HG03442 (cell line): ENCODE results near the gene SLC16A14.
"Not testable (repeated sequence)": the region's sequence is repeated elsewhere in the genome, so short reads cannot be mapped to it uniquely, and the experiment has no call there.

Experiments
- ATAC-seq: cut with Tn5 transposase; IDR thresholded peaks from one replicate; pipeline ENCODE4 v1.9.1; 2021; ENCODE audit warnings: mild to moderate bottlenecking, moderate library complexity; ENCODE audit not compliant: unreplicated experiment

SLC16A14 gene, protein sequence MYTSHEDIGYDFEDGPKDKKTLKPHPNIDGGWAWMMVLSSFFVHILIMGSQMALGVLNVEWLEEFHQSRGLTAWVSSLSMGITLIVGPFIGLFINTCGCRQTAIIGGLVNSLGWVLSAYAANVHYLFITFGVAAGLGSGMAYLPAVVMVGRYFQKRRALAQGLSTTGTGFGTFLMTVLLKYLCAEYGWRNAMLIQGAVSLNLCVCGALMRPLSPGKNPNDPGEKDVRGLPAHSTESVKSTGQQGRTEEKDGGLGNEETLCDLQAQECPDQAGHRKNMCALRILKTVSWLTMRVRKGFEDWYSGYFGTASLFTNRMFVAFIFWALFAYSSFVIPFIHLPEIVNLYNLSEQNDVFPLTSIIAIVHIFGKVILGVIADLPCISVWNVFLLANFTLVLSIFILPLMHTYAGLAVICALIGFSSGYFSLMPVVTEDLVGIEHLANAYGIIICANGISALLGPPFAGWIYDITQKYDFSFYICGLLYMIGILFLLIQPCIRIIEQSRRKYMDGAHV

DNA sequence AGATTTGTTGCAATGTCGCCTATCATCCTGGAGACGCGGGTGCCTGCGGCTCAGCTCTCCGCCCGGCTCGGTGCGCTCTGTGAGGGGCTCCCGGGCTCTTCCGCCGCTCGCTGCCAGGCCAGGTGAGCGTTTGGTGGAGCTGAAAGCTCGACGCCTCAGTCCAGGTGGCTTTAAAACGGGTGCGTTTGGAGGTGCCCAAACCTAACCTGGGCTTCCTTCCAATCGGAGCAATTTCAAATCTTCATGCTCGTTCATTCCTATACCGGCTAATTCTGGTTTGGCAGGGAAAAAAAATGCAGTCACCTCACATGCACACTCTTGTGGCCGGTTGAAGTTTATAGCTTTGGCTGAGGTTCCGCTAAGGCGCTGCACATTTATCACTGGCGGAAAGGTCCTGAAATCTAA is at the start of gene SLC16A14:
TSS of gene SLC16A14 (minus strand) at position 274 of the 405 bp plus-strand sequence. CDS start 9,572 bp downstream, outside the sequence.
- ATAC-seq: peak; percentile 23

DNA sequence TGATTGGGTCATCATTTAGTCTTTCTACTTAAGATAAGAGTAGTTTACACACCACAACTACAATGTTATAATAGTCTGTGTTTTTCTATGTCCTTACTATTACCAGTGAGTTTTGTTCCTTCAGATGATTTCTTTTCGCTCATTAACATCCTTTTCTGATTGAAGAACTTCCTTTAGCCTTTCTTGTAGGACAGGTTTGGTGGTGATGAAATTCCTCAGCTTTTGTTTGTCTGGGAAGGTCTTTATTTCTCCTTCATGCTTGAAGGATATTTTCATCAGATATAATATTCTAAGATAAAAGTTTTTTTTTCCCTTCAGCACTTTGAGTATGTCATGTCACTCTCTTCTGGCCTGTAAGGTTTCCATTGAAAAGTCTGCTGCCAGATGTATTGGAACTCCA is 38.0 kb upstream of the SLC16A14 start:
- ATAC-seq: no peak

DNA sequence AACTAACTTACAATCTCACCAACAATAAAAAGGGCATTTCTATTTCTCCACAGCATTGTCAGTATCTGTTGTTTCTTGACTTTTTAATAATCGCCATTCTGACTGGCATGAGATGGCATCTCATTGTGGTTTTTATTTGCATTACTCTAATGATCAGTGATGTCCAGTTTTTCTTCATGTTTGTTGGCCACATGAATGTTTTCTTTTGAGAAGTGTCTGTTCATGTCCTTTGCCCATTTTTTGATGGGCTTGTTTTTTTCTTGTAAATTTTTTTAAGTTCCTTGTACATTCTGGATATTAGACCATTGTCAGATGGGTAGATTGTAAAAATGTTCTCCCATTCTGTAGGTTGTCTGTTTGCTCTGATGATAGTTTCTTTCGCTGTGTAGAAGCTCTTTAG is 33.2 kb upstream of the SLC16A14 start:
- ATAC-seq: not testable (repeated sequence)

DNA sequence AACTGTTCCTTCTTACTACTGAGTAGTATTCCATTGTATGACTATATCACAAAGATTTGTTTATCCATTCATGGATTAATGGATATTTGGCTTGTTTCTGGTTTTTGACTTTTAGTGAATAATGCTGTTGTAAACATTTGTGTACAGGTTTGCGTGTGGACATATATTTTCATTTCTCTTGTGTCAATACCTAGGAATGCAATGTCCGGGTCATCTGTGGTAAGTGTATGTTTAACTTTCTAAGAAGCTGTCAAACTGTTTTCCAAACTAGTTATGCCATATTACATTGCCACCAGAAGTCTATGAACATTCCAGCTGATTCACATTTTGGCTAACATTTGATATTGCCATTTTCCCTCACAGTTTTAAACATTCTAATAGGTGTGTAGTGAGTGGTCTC is 29.1 kb upstream of the SLC16A14 start:
- ATAC-seq: no peak

DNA sequence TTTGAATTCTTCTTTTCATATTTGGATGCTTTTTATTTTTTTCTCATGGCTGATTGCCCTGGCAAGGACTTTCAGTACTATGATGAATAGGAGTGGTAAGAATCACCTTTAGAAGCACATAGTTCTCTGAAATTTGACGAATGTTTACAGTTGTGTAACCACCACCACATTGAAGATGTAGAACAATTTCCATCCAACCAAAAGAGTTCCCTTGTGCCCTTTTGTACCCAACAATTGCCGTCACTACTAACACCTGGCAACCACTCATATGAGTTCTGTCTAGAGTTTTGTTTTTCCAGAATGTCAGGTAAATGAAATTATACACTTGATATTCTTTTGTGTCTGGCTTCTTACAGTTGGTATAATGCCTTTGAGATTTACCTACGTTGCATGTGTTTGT is 28.7 kb upstream of the SLC16A14 start:
- ATAC-seq: no peak

DNA sequence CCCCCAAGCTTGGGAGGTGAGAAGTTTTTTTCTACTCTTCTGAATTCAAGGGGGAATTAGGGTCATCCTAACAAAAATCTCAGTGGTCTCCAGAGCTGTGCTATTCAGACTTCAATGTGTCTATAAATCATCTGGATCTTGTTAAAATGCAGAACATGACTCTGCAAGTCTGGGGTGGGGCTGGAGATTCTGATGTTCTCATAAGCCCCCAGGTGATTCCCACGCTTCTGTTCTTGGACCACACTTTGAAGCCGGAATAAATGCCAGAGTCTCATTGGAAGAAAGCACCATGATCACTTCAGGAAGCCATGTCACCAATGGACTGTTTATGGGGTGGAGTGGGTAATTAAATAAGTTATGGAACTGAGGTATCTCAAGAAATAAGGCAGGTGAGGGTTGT is 22.2 kb upstream of the SLC16A14 start:
- no peak for ATAC-seq

DNA sequence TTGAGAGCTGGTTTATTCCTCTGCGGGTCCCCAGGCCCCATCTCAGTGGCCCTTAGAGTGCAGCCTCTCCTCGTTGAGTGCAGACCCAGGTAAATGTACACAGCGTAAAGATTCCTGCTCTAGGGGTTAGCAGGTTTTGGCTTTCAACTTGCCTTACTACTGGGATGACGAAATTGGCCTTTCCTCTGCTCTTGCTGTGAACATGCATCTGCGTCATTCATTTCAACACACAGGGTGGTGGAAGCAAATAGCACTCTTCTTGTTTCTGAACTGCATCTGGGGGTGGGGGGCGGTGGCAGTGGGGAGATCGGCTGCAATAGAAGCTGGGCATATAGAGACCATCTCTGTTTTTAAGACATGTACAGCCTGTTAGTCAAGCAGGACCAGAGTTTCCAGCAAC is 16.5 kb upstream of the SLC16A14 start:
- ATAC-seq: no peak

DNA sequence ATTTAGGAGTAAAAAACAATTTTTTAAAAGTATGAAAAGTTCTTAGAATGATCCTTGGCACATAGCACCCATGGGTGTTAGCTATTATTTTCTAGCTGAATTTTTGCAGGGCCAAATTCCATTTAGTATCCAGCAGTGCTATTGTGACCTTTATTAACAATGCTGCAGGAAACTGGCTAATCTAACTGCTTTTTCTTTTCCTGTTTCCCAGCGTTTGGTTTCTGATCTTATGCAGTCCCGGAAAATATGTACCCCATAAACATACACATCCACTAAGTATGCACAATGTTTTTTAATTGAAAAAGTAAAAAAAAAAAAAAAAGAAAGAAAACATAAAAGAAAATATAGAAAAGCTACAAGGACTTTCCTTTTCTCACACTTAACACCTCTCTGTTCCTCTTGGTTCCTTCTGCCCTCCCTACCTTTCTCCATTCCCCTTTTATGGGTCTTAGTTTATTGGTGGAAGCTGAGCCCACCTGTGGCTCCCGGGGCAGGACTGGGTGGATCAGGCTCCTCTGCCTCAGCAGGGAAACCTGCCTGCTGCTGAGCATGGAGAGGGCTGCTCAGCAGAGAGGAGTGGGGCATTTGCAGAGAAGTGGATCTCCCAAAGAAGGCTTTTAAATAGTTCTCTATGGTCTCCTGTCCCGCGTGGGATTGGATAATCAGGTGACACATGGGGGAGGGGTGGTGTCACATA is 9.3 kb upstream of the SLC16A14 start:
- no peak for ATAC-seq

DNA sequence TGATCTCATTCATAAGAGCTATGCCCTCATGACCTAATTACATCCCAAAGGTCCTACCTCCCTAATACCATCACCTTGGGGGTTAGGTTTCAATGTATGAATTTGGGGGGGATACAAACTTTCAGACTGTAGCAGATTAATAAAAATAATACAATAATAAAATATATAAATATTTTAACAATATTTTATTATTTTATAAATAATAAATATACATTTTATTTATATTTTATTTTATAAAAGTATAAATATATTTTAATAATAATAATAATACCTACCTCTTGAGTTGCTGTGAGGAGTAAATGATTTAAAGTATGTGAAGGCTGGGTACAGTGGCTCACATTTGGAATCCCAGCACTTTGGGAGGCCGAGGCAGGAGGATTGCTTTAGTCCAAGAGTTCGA is 8.1 kb upstream of the SLC16A14 start:
- no peak for ATAC-seq

DNA sequence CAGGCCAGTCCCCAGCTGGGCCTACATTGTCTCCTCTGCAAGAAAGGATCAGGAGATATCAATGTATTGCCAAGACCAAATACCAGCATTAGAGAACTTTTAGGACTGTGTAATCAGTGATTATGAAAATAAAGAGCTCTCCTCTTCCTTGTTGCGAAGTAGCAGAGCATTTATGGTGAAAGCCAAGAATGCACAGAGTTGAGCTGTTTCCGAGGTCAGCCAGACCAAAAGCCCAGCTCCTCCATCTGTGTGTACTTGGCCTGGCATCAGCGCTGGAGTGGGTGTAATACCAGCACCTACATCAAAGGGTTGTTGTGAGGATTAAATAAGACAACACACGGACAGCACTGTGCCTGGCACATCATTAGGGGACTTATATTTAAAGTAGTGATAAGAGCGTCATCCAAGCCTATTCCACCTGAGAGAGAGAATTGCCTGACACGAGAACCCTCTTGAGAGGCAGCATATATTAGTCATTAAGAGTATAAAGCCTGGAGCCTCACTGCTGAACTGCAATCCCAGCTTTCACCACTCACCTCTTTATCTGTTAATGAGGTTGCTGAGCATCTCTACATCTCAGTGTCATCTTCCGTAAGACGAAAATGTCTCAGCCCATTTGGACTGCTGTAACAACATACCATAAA is 7.4 kb upstream of the SLC16A14 start:
- ATAC-seq: no peak

DNA sequence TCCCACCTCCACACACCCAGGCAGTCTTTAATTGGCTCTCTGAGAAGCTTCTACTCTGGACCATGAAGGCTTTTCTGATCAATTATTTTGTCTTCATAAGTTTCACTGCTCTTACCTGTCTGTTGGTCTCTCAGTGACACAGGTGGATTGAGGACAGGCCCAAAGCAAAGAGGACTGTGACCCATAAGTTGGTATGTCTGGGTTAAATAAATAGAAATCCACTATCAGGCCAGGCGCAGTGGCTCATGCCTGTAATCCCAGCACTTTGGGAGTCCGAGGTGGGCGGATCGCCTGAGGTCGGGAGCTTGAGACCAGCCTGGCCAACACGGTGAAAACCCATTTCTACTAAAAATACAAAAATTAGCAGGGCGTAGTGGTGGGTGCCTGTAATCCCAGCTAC is 2.7 kb upstream of the SLC16A14 start:
- ATAC-seq: no peak

DNA sequence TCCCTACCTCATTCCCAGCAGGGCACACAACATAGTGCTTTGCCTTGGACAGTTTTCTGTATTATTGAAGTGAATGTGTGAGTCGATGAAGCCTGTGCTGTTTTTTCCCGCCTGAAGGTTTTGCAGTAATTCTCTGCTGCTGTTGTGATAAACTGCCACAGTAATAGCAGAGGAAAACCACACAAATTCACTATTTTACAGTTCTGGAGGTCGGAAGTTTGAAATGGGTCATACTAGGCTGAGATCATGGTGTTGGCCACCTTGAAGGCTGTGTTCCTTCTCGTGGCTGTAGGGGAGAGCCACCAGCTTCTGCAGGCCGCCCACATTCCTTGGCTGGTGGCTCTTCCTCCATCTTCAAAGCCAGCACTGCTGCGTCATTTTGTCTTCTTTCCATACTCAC is 678 bp upstream of the SLC16A14 start:
- ATAC-seq: no peak

DNA sequence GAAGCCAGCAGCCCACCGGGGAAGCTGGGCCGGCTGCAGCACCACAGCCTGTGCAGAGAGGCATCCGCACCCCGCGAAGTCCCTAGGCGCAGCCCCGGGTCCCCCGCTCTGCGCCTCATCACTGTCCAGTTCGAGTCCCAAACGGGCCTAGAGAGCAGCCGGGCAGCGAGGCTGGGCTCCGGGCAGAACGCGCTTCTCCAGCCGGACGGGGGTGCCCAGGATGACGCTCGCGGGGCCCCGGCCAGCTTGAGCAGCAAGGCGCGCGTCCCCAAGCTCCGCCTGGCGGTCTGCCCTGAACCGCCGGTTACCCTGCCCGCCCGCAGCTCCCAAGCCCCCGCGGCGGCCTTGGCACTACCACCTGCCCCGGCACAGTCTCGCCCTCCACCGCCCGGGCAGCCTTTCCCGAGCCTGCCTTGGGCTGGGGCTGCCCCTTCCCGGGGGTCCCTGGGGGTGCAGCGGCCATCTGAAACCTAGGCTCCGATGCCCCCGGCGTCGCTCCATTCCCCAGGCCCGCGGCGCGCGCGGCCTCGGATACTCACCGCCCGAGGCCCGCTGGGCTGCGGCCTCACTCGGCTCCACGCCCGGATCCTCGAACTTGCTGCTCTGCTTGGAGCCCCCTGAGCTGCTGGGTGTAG is 591 bp downstream of the SLC16A14 start:
- ATAC-seq: peak; percentile 26

DNA sequence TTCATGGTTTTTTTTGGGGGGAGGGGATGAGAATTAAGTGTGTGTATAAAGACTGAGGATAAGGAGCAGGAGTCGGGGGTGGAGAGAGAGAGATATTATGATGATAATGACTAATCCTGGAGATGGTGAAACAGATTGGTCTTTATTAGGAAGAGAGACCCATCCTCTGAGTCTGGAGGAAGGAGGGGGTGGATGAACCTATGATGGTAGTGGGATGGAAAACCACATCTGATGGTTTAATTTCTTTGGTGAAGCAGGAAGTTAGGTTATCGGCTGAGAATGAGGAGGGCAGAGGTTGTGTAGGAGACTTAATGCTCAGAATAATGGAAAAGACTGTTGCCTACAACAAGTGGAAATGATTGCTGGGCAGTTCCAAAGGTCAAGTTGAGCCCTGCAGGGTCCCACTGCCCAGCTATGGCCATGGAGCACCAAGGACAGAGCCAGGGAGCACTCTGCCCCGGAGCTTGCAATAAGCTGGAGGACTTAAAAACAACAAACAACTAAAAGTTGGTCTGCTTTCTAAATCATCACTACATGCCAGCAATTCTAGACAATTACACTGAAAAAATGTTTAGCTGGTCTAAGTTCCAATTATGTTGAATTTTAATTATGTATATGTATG is 7.9 kb downstream of the SLC16A14 start:
- ATAC-seq: no peak

DNA sequence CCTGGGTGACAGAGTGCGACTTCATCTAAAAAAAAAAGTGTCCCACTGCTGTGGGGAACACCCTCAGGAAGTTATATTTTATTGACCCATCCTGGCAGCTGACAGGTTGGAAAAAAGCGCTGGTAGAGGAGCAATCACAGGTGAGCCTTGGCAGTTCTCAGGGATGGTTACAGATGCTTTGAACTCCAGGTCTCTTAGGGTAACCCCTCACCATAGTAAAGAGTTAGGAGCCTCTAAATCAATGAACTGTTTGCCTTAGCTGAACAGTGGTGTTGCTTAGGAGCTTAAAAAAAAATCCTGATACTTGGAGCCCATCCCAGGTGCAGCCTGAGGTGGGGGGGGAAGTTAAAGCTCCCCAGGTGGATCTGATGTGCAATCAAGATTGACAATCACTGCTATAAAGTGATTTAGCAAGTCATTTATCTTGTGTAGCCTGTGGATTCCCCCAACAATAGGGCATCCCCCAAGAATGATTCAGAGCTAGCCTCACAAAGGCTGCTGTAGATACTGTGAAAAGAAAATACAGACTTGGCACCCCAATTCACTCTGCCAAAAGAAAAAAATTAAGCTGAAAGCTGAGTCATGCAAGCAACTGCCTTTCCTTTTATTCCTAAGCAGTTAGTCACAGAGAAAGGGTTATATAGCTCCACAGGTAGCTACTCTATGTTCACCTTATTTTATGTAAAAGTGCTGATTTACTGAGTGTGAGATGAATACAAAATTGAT is 14.8 kb downstream of the SLC16A14 start:
- ATAC-seq: no peak

DNA sequence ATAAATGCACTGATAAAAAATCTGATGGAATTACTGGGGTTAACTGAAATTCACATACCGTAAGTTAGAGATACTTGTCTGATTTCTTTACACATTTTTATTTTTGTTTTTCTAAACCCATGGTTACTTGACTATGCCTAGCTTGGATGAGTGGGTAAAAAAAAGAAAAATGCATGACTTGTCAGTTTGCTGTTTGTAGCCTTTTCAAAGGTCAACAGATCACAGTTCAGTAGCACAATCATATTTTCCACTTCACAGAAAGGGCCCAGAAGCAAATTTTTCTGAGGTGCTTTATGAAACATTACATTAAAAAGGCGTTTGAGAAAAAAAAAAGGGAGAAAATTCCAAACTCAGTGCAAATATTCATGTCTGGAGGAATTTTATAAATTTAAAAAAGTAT is 16.4 kb downstream of the SLC16A14 start:
- ATAC-seq: no peak

DNA sequence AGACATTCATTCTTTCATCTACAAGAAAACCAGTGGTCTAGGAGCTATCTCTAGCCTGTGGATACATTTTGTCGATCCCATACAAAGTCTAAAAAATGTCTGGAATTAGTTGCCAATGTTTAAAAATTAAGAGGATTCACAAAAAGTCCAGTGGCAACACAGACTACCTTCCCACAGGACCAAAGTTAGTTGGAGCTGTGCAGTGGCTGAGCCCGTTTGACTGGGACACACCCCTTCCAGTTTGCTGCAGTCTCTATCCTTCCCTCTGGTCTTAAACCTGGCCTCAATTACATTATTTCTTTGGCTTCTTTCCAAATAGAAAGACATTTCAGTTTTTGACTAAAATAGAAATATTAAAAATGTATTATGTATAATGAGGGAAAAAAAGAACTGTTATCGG is 18.6 kb downstream of the SLC16A14 start:
- no peak for ATAC-seq

DNA sequence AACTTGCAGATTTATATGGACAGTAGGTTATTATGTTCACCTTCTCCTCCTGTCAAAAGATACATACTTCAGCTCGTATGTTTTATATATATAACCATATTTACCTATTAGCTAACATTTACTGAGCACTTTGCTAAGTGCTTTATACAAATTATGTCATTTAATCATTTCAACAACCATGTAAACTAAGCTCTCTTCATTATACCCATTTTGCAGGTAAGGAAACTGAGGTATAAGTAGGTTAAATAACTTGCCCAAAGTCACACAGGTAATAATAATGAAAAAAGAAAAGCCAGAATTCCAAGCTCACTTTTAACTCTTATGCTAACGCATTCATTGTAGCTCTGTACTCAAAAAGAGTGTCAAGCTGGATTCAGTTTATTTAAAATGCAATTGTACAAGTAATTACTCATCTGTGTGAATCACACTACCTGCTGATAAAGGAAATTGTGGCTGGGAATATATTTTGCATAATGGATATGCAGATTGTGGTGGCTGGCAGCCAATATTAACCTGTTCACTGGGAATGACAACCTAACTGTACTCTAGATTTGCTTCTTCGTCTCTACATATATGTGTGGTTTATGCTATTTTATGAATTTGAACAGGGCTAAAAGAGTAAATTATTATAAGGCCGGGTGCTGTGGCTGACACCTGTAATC is 20.6 kb downstream of the SLC16A14 start:
- ATAC-seq: no peak

DNA sequence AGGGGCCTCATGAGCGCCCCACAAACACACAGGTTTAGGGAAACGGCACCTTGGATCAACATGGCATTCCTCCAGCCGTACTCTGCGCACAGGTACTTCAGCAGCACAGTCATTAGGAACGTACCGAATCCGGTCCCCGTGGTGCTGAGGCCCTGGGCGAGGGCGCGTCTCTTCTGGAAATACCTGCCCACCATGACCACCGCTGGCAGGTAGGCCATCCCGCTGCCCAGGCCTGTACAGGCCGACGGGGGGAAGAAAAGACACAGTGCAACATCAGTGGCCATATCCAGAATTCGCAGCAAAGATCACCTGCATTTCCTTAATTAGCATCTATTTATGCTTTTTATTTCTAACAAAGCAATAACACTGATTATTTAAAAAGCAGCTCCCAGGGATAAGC is 22.2 kb downstream of the SLC16A14 start:
- no peak for ATAC-seq

DNA sequence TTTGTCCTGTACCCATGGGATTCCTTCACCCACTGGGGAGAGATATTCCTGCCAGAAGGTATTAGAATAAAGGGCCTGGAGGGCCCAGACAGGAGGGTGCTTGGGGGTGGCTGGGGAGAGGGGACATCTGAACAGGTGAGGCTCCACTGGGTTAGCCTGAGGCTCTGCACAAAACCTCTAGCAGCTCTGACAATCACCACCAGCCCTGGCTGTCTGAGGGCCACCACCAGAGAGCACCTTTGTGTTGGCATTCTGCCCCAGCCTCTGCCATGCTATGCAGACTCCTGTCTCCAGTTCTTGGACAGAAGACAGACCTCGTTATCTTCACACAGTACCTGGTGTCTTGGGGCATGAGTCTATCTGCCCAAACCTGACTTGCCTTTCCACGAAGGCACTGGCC is 25.3 kb downstream of the SLC16A14 start:
- ATAC-seq: no peak
